ENCODE data around the gene CR1L.
"Not testable (repeated sequence)": the region's sequence is repeated elsewhere in the genome, so short reads cannot be mapped to it uniquely, and the experiment has no call there.

CR1L gene

GRCh38 chr1:207646171-207646570, 1.2 kb downstream of the CR1L start:
- no peak for DNase-seq (ENCODE audit: low read depth in 3 of 3)

- no peak for DNase-seq (ENCODE audit: low read depth in 3 of 3)
Measured at GRCh38 chr1:207646944-207647579, 2.1 kb downstream of the CR1L start.

GRCh38 chr1:207647671-207648333, 2.9 kb downstream of the CR1L start:
- DNase-seq (ENCODE audit: low read depth in 3 of 3): no peak

GRCh38 chr1:207648334-207649209, 3.6 kb downstream of the CR1L start:
- DNase-seq (ENCODE audit: low read depth in 3 of 3): no peak

GRCh38 chr1:207649210-207649753, 4.3 kb downstream of the CR1L start:
- no peak for DNase-seq (ENCODE audit: low read depth in 3 of 3)

- DNase-seq (ENCODE audit: low read depth in 3 of 3): no peak
Measured at GRCh38 chr1:207649865-207650580, 5.1 kb downstream of the CR1L start.

- DNase-seq (ENCODE audit: low read depth in 3 of 3): no peak
Measured at GRCh38 chr1:207651583-207651982, 6.7 kb downstream of the CR1L start.

GRCh38 chr1:207654320-207654719, 9.4 kb downstream of the CR1L start:
- no peak for DNase-seq (ENCODE audit: low read depth in 3 of 3)

GRCh38 chr1:207658408-207658807, 13.5 kb downstream of the CR1L start:
- no peak for DNase-seq (ENCODE audit: low read depth in 3 of 3)

- no peak for DNase-seq (ENCODE audit: low read depth in 3 of 3)
Measured at GRCh38 chr1:207658904-207659485, 14.1 kb downstream of the CR1L start.

GRCh38 chr1:207659545-207660153, 14.7 kb downstream of the CR1L start:
- DNase-seq (ENCODE audit: low read depth in 3 of 3): no peak

GRCh38 chr1:207661420-207661819, 16.5 kb downstream of the CR1L start:
- DNase-seq (ENCODE audit: low read depth in 3 of 3): not testable (repeated sequence)

- DNase-seq (ENCODE audit: low read depth in 3 of 3): no peak
Measured at GRCh38 chr1:207666342-207666741, 21.4 kb downstream of the CR1L start.

GRCh38 chr1:207669528-207670009, 24.6 kb downstream of the CR1L start:
- DNase-seq (ENCODE audit: low read depth in 3 of 3): no peak

GRCh38 chr1:207670192-207670591, 25.3 kb downstream of the CR1L start:
- DNase-seq (ENCODE audit: low read depth in 3 of 3): no peak

GRCh38 chr1:207670997-207671396, 26.1 kb downstream of the CR1L start:
- DNase-seq (ENCODE audit: low read depth in 3 of 3): no peak

GRCh38 chr1:207672522-207673130, 27.7 kb downstream of the CR1L start:
- peak in 1 of 3 experiments; percentile 1 for DNase-seq (ENCODE audit: low read depth in 3 of 3)

- DNase-seq (ENCODE audit: low read depth in 3 of 3): no peak
Measured at GRCh38 chr1:207673399-207673798, 28.5 kb downstream of the CR1L start.

GRCh38 chr1:207676153-207676552, 31.2 kb downstream of the CR1L start:
- no peak for DNase-seq (ENCODE audit: low read depth in 3 of 3)

All from stimulated activated CD4-positive, alpha-beta T cell treated with anti-CD3 and anti-CD28 coated beads, TNF-alpha, amount 100 ng/mL, for 24 hours (primary cell).